ENCODE measurements around the gene AKAP9.
A peak's percentile ranks its signal among the peaks of the same experiment; 100 is the strongest.
"Not testable (repeated sequence)": the region's sequence is repeated elsewhere in the genome, so short reads cannot be mapped to it uniquely, and the experiment has no call there.

AKAP9 gene
- total RNA-seq: 17.9 to 190 (median 111) reads per million in 17 experiments

GRCh38 chr7:91940572-91941341 lies at the start of gene AKAP9:
Gene AKAP9, plus strand, starts transcription at chr7:91940862. Its CDS starts 238 bp downstream, at chr7:91941100.
- peak; percentile 86 to 94 (median 90) for DNase-seq

- no peak for DNase-seq
Measured at GRCh38 chr7:91892099-91892705, 48.5 kb upstream of the AKAP9 start.

- DNase-seq: no peak
Measured at GRCh38 chr7:91892821-91893340, 47.8 kb upstream of the AKAP9 start.

GRCh38 chr7:91893699-91894098 lies 47.0 kb upstream of the AKAP9 start:
- not testable (repeated sequence) for DNase-seq

GRCh38 chr7:91894781-91895480 lies 45.7 kb upstream of the AKAP9 start:
- no peak for DNase-seq

- DNase-seq: no peak
Measured at GRCh38 chr7:91898240-91898992, 42.2 kb upstream of the AKAP9 start.

- no peak for DNase-seq
Measured at GRCh38 chr7:91899563-91899962, 41.1 kb upstream of the AKAP9 start.

- DNase-seq: peak in 3 of 4 experiments; percentile 24 to 41 (median 30)
Measured at GRCh38 chr7:91910171-91910570, 30.5 kb upstream of the AKAP9 start.

GRCh38 chr7:91911121-91911520 lies 29.5 kb upstream of the AKAP9 start:
- no peak for DNase-seq

- DNase-seq: no peak
Measured at GRCh38 chr7:91912494-91912893, 28.2 kb upstream of the AKAP9 start.

GRCh38 chr7:91913612-91914011 lies 27.1 kb upstream of the AKAP9 start:
- DNase-seq: no peak

- no peak for DNase-seq
Measured at GRCh38 chr7:91915401-91916050, 25.1 kb upstream of the AKAP9 start.

- DNase-seq: no peak
Measured at GRCh38 chr7:91916051-91916440, 24.6 kb upstream of the AKAP9 start.

GRCh38 chr7:91918356-91918755 lies 22.3 kb upstream of the AKAP9 start:
- no peak for DNase-seq

GRCh38 chr7:91922857-91923256 lies 17.8 kb upstream of the AKAP9 start:
- DNase-seq: no peak

GRCh38 chr7:91927912-91928311 lies 12.8 kb upstream of the AKAP9 start:
- no peak for DNase-seq

GRCh38 chr7:91929463-91929862 lies 11.2 kb upstream of the AKAP9 start:
- DNase-seq: no peak

- DNase-seq: peak; percentile 51 to 57 (median 54)
Measured at GRCh38 chr7:91940171-91940570, 491 bp upstream of the AKAP9 start.

- DNase-seq: peak; percentile 36 to 51 (median 39)
Measured at GRCh38 chr7:91941450-91941849, 788 bp downstream of the AKAP9 start.

GRCh38 chr7:91942312-91942711 lies 1.6 kb downstream of the AKAP9 start:
- no peak for DNase-seq

- DNase-seq: not testable (repeated sequence)
Measured at GRCh38 chr7:91944970-91945369, 4.3 kb downstream of the AKAP9 start.

GRCh38 chr7:91945476-91945875 lies 4.8 kb downstream of the AKAP9 start:
- peak; percentile 31 to 70 (median 51) for DNase-seq
